Activated CD4-positive, alpha-beta T cell treated with anti-CD3 and anti-CD28 coated beads, Interleukin-2, amount 10 ng/mL, durations not matched to agents 7 days and 5 days (primary cell): ENCODE measurements around the gene TPO. TPM values are rescaled to one million over a fixed set of nuclear protein-coding genes. Genes with fewer than 3 reads are reported as not detected.
"Not testable (repeated sequence)": the region's sequence is repeated elsewhere in the genome, so short reads cannot be mapped to it uniquely, and the experiment has no call there.

Source experiments
- CTCF ChIA-PET: fragments of 350-600 bp; sonication (Branson Sonifier 250); formaldehyde crosslinking; loops from one replicate; lab custom pipeline; 2021; ENCODE audit warnings: antibody characterized with exemption; lab: Charles Lee
- POLR2A ChIA-PET: fragments of 350-600 bp; sonication (Branson Sonifier 250); formaldehyde crosslinking; loops from one replicate; lab custom pipeline; 2021; ENCODE audit warnings: antibody characterized with exemption; lab: Charles Lee
- DNase-seq: peaks from one replicate; pipeline ENCODE4 v3.0.0-alpha.2; 2020
- H3K27ac Mint-ChIP-seq: one replicate; pipeline ENCODE4 v1.8.0; 2021; ENCODE audit warnings: mild to moderate bottlenecking, moderate library complexity, mixed read lengths
- H3K27me3 Mint-ChIP-seq: one replicate; pipeline ENCODE4 v1.8.0; 2021; ENCODE audit warnings: mixed read lengths
- H3K36me3 Mint-ChIP-seq: one replicate; pipeline ENCODE4 v1.8.0; 2021; ENCODE audit warnings: low read depth, mixed read lengths
- H3K4me1 Mint-ChIP-seq: one replicate; pipeline ENCODE4 v1.8.0; 2021; ENCODE audit warnings: mixed read lengths
- H3K4me3 Mint-ChIP-seq: one replicate; pipeline ENCODE4 v1.8.0; 2021; ENCODE audit warnings: mild to moderate bottlenecking, moderate library complexity, mixed read lengths
- H3K9me3 Mint-ChIP-seq: one replicate; pipeline ENCODE4 v1.8.0; 2021; ENCODE audit warnings: mixed read lengths
- total RNA-seq, 2 experiments: library from RNA; stranded (reverse); gene quantifications; one replicate each; pipeline ENCODE4 v1.2.3, GENCODE V29; 2021

Gene TPO
- total RNA-seq, 2 experiments from 2014 or later, result 0.22 TPM; not detected in 1

DNA sequence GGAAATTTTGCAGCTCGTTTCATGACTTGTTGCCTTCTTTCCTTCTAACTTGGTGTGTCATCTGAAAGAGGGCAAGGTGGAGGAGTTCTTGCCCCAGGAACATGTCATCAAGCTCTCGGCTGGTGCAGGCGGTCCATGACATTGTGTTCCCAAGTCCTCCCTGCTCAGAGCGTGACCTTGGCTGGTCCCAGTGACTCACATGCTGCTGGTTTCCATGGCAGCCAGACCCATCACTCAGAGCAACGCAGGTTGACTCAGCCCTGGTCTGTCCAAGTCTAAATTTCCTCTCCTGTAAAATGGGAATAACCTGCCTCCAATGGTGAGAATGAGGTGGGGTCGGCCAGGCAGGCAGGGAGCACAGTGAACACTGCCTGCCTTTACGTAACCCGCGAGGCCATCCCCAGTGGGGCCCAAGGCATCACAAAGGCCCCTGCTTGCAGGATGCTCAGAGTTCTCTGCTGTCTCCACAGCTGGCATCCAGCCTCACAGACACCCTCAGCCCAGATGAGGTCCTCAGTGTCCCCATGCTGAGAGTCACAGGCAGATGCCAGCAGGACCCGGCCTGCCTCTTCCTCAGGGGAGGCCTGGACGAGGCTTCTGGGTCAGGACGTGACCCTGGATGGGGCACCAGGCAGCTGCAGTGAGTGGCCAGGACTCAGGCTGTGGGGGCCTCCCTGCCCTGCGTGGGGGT is 143.7 kb downstream of the TPO start:
- POLR2A ChIA-PET, result no interaction called here
- no peak overlapping the region for H3K27ac Mint-ChIP-seq

GRCh38 chr2:1557467-1557820 is 144.2 kb downstream of the TPO start:
- Mint-ChIP-seq H3K4me3 (no peak overlapping the region), H3K27me3 (no peaks in the 10 kb centered on the region), H3K4me1 (no peaks in the 10 kb centered on the region), H3K36me3 (no peaks in the 10 kb centered on the region), H3K27ac (no peak overlapping the region), H3K9me3 (no peaks in the 10 kb centered on the region)
- no peak for DNase-seq
- POLR2A ChIA-PET, result no interaction called here
- CTCF ChIA-PET, result no interaction called here

More for the DNA sequence above, 143.7 kb downstream of the TPO start:
- no peaks in the 10 kb centered on the region for H3K9me3 Mint-ChIP-seq
- H3K36me3 Mint-ChIP-seq, result no peaks in the 10 kb centered on the region
- CTCF ChIA-PET, result no interaction called here
- no peak overlapping the region for H3K4me3 Mint-ChIP-seq
- no peak for DNase-seq
- no peaks in the 10 kb centered on the region for H3K4me1 Mint-ChIP-seq
- no peaks in the 10 kb centered on the region for H3K27me3 Mint-ChIP-seq

DNA sequence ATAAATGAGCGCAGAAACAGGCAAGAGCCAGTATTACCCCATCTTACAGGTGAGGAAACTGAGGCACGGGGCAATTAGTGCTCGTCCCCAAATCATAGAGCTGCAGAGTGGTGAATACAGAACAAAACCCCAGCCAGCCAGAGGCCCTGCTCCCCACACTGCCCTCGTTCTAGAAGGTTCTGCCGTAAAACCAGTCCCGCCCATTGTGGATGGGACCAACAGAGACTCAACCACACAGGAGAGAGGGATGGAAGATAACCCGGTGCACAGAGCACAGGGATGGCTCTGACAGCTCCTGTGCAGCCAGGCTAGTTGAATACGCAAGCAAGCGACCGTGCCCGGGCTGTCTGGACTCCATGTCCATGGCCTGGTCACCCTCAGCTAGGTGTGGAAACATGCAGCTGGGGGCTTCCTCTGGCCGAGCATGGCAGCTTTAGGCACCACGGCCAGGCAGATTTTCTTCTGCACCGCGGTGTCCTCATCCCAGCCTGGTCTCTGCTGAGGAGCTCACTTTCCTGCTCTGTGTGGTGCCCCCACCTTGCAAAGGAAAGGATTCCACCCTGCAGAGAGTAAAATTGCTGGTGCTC is 146.4 kb downstream of the TPO start:
- Mint-ChIP-seq H3K9me3 (no peaks in the 10 kb centered on the region), H3K4me3 (no peak overlapping the region), H3K36me3 (no peaks in the 10 kb centered on the region), H3K27ac (no peak overlapping the region), H3K27me3 (no peaks in the 10 kb centered on the region), H3K4me1 (peaks cover 15% of the 10 kb centered on the region)
- DNase-seq, result no peak
- POLR2A ChIA-PET, result no interaction called here
- CTCF ChIA-PET, result interaction anchor here (2.1 kb wide), 1 partner anchor 9 kb away, joined by 8 read pairs; no protein-coding TSS in a partner anchor

DNA sequence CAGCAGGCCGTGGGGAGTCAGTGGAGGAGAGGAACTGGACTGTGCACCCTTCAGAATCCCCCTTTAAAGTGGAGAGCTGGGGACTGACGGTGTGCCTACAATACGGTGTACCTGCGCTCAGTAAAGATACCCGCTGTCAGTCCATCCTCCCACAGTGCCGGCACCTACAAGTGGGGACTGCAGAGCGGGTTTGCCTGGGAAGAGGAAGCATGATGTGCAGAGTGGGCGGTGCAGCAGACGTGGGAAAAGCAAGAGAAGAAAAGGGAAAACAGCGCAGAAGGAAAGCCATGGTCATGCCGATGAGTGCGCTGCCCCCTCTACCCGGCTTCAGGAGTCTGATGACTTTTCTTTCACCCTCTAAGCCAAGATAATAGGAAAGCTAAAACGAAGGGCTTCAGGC is 148.0 kb downstream of the TPO start:
- H3K36me3 Mint-ChIP-seq, result no peaks in the 10 kb centered on the region
- CTCF ChIA-PET, result no interaction called here
- POLR2A ChIA-PET, result no interaction called here

GRCh38 chr2:1561811-1562421 is 148.7 kb downstream of the TPO start:
- Mint-ChIP-seq H3K4me3 (no peak overlapping the region), H3K9me3 (peaks cover 8% of the 10 kb centered on the region), H3K4me1 (peaks cover 16% of the 10 kb centered on the region), H3K27me3 (no peaks in the 10 kb centered on the region), H3K36me3 (no peaks in the 10 kb centered on the region), H3K27ac (no peak overlapping the region)
- DNase-seq, result no peak
- ChIA-PET CTCF (no interaction called here), POLR2A (no interaction called here)

More for the DNA sequence above, 148.0 kb downstream of the TPO start:
- no peak for DNase-seq
- Mint-ChIP-seq H3K9me3 (peaks cover 3% of the 10 kb centered on the region), H3K4me3 (no peak overlapping the region), H3K4me1 (peaks cover 16% of the 10 kb centered on the region), H3K27me3 (no peaks in the 10 kb centered on the region), H3K27ac (no peak overlapping the region)

DNA sequence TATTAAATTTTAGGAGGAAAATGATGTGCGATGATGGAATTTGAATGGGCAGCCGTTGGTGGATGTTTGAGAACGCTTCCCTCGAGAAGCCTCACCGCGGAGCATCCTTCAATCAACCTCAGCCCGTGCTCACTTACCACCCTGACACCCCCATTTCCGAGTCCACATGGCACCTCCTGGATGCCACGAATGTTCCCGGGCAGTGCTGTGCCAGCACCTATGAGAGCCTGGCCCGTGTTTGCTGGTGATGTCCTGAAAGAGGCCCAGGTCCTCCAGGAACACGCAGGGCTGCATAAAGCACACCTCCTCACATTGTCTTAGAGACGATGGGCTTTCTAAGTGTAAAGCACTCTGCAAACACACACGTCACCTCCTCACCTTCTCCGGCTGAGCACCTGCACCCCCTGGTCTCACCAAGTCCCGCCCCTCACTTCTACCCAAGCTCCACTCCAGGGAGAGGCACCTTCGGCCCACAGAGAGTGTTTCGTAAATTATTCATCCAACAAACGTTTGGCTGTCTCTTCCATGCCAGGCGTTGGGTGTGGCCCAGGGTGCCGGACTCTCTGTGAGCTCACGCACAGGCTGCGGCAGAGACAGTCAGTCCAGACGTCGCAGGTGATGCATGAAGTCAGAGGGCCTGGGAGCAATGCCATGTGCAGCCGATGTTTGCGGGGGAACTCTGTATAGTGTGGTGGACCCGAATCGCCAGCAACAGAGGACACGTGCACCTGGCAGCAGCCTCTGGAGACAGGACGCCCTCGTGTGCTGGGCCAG is 150.0 kb downstream of the TPO start:
- POLR2A ChIA-PET, result no interaction called here
- H3K27me3 Mint-ChIP-seq, result no peaks in the 10 kb centered on the region

DNA sequence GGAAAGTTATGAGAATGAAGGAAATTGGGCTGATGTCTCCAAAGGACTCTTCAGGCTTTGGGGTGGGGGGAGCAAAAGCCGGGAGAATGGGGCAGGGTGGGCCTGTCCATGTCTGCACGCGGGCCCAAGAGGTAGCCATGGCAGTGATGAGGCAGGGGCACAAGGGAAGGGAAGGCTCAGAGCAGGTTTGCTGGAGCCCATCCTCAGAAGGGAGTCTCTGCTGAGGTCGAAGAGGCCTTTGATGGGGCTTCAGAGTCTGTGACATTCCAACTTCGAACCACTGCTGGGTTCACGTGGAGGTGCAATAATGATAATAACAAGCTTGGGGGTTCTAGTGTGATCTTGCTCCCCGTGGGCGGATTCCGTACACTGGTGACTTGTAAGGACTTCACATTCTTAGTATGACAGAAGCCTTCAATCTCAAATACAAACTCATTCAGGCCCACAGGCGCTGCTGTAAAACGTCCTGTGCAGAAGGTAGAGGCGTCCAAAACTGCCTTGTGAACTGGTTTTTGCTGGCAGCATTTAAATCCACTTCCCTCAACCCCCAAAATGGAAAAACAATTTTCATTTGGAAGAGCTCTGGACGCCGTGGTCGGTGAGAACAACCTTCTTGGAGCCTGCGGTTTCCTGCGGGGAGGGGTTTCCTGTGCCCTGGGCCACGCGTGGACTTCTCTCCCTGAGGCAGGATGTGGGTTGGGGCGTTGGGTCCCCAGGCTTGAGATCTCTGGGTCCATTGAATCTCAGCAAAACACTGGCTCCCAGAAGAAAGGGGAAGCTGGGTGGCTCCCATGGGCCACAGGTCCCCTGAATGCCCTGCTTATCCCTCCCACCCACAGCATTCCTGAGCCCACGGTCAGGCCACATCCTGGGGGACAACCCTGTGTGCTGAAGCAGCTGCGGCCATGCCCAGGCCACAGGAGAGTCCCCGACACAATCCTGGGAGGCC is 151.0 kb downstream of the TPO start:
- H3K36me3 Mint-ChIP-seq, result no peaks in the 10 kb centered on the region
- peaks cover 19% of the 10 kb centered on the region for H3K9me3 Mint-ChIP-seq
- ChIA-PET POLR2A (no interaction called here), CTCF (interaction anchor here (1.6 kb wide), 1 partner anchor 13 kb away, joined by 4 read pairs; no protein-coding TSS in a partner anchor)
- H3K27ac Mint-ChIP-seq, result peak overlapping the region; percentile 76
- no peak overlapping the region for H3K4me3 Mint-ChIP-seq
- DNase-seq, result peak; percentile 34
- no peaks in the 10 kb centered on the region for H3K27me3 Mint-ChIP-seq
- H3K4me1 Mint-ChIP-seq, result peaks cover 16% of the 10 kb centered on the region

More for the DNA sequence above, 150.0 kb downstream of the TPO start:
- CTCF ChIA-PET, result interaction anchor here (1.6 kb wide), 1 partner anchor 13 kb away, joined by 4 read pairs; no protein-coding TSS in a partner anchor
- peaks cover 19% of the 10 kb centered on the region for H3K9me3 Mint-ChIP-seq
- no peak overlapping the region for H3K4me3 Mint-ChIP-seq
- no peak for DNase-seq
- peaks cover 16% of the 10 kb centered on the region for H3K4me1 Mint-ChIP-seq
- no peaks in the 10 kb centered on the region for H3K36me3 Mint-ChIP-seq
- H3K27ac Mint-ChIP-seq, result no peak overlapping the region

GRCh38 chr2:1567556-1568344 is 154.5 kb downstream of the TPO start:
- no peaks in the 10 kb centered on the region for H3K27me3 Mint-ChIP-seq
- H3K9me3 Mint-ChIP-seq, result peaks cover 19% of the 10 kb centered on the region
- no peak overlapping the region for H3K27ac Mint-ChIP-seq
- H3K36me3 Mint-ChIP-seq, result no peaks in the 10 kb centered on the region
- no peak for DNase-seq
- ChIA-PET CTCF (no interaction called here), POLR2A (no interaction called here)
- H3K4me1 Mint-ChIP-seq, result peaks cover 16% of the 10 kb centered on the region
- H3K4me3 Mint-ChIP-seq, result no peak overlapping the region

DNA sequence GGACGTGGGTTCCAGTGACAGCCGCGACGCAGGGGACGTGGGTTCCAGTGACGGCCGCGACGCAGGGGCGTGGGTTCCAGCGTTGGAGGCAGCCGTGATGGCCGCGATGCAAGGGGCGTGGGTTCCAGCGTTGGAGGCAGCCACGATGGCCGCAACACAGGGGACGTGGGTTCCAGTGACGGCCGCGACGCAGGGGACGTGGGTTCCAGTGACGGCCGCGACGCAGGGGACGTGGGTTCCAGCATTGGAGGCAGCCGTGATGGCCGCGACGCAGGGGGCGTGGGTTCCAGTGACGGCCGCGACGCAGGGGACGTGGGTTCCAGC is 155.0 kb downstream of the TPO start:
- H3K27ac Mint-ChIP-seq, H3K36me3 Mint-ChIP-seq, H3K4me3 Mint-ChIP-seq, H3K27me3 Mint-ChIP-seq, CTCF ChIA-PET, POLR2A ChIA-PET, DNase-seq: not testable (repeated sequence)
- H3K4me1 Mint-ChIP-seq, result peaks cover 14% of the 10 kb centered on the region
- H3K9me3 Mint-ChIP-seq, result peaks cover 19% of the 10 kb centered on the region

DNA sequence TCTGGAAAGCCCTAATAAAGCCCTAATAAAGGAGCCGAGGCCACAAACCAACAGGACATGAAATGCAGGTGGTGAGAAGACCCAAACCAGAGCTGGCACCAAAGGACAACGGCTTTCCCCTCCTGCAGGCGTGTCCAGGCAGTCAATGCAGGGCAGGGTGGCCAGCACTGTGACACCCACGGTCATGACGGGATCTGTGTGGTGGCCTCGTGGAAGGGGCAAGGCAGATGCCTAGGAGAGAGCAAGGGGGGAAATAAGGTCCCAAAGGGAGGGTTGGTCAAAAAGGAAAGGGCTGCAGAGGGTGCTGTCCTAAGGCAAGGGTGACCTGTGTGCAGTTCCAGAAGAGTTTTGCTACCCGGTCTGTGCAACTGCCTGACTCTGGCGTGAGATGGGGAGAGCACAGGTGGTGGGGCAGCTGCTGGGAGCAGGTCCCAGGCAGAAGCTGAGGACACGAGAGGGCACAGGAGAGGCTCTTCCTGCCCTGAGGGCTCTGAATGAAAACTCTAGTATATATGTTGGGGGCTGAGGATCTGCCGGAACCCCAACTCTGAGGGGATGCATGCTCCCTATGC is 156.7 kb downstream of the TPO start:
- POLR2A ChIA-PET, result no interaction called here
- peaks cover 19% of the 10 kb centered on the region for H3K9me3 Mint-ChIP-seq
- no peaks in the 10 kb centered on the region for H3K27me3 Mint-ChIP-seq
- no peak overlapping the region for H3K27ac Mint-ChIP-seq
- CTCF ChIA-PET, result no interaction called here
- H3K4me3 Mint-ChIP-seq, result no peak overlapping the region
- H3K36me3 Mint-ChIP-seq, result no peaks in the 10 kb centered on the region
- H3K4me1 Mint-ChIP-seq, result no peaks in the 10 kb centered on the region
- DNase-seq, result no peak

- Mint-ChIP-seq H3K9me3 (peaks cover 13% of the 10 kb centered on the region), H3K36me3 (no peaks in the 10 kb centered on the region), H3K4me1 (no peaks in the 10 kb centered on the region), H3K27me3 (peaks cover 2% of the 10 kb centered on the region), H3K27ac (no peak overlapping the region), H3K4me3 (no peak overlapping the region)
- DNase-seq, result no peak
- POLR2A ChIA-PET, result no interaction called here
- CTCF ChIA-PET, result no interaction called here
Measured at GRCh38 chr2:1571477-1572417, 158.5 kb downstream of the TPO start.
